Fibroblast of the aortic adventitia (primary cell): ENCODE results near the gene CALU. TPM values are rescaled to one million over a fixed set of nuclear protein-coding genes. Genes with fewer than 3 reads are reported as not detected.

Experiments used
- DNase-seq: peaks from one replicate; pipeline ENCODE4 v3.0.0-alpha.2; 2010; ENCODE audit warnings: low read depth
- H3K4me3 ChIP-seq: 2 replicates; pipeline ENCODE4 v1.5.1; 2011; ENCODE audit warnings: low read depth, mild to moderate bottlenecking, control low read depth, low read length, moderate library complexity
- CTCF ChIP-seq: IDR thresholded peaks from 2 replicates; pipeline ENCODE4 v1.5.1; 2011; ENCODE audit warnings: mild to moderate bottlenecking, low read length, control low read depth, inconsistent platforms; ENCODE audit not compliant: insufficient read depth
- total RNA-seq: library from RNA; depleted of rRNA; stranded (reverse); fragments of >200 nt; gene quantifications from 2 replicates; pipeline ENCODE4 v1.2.3, GENCODE V29; 2012; ENCODE audit warnings: low replicate concordance

CALU gene
- total RNA-seq, 1 donor: 624 TPM

DNA sequence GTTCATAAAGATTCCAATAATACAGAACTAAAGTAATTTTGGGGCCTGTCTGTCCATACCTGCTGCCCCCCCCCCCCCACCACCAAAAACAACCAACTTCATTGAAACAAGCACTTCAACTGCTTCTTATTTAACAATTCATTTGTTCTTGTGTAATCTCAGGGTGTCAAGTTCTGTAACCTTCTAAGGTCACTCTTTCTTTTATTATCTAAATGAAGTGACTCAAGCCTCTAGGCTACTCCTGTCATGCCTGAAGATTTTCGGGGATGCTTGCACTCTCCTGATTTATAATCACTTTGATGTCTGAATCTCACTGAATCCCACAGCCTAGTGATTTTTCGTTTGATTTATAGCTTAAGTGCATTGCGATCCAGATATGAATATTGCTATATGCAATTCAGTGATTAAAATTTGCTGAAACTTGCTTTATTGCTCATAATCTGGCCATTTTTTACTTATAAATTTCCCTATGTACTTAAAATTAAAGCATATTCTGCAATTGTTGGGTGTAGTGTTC lies 39.9 kb upstream of the CALU start:
- no peak for DNase-seq
- no peak for TF ChIP-seq CTCF
- no peak overlapping the region for H3K4me3 ChIP-seq

DNA sequence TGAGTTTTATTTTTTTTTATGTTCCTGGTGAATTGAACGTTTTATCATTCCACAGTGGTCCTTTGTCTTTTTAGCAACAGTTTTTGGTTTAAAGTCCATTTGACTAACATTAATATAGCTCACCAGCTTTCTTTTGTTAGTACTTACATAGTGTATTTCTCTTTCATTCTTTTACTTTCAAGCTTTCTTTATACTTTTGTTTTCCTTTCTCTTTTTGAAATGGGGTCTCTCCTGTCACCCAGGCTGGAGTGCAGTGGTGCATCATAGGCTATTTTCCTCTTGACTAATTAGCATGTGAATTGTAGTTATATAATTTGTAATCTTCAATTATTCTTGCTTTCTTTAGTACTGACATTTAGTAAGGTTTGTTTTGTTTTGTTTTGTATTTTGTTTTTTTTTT lies 39.3 kb upstream of the CALU start:
- no peak overlapping the region for H3K4me3 ChIP-seq
- DNase-seq: no peak
- TF ChIP-seq CTCF: no peak

DNA sequence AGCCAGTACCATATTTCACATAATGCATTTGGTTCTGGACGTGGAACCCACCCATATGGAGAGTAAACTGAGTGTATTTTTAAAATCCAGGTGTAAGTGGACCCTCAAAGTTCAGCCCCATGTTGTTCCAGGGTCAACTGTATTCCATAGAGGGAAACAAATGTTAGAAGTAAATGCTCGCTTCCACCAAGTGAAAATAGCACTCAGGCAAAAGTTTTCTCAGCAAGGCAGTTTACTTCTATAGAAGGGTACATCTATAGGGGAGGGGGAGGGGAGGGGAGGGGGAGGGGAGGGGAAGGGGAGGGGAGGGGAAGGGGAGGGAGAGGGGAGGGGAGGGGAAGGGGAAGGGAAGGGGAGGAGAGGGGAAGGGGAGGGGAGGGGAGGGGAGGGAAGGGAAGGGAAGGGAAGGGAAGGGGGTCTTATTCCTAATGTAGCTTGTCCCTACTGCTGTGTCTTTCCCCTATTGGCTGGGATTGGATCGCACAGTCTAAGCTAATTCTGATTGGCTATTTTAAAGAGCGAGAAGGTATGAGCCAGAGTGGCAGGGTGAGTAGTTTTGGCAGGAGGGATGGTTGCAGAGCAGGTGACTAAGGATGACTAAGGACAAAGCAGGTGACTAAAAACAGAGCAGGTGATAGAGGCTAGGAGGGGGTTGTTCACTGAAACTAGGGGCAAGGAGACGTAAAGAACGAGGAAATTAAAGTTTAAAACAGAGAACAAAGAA lies 37.9 kb upstream of the CALU start:
- no peak for TF ChIP-seq CTCF
- no peak for DNase-seq
- no peak overlapping the region for H3K4me3 ChIP-seq

DNA sequence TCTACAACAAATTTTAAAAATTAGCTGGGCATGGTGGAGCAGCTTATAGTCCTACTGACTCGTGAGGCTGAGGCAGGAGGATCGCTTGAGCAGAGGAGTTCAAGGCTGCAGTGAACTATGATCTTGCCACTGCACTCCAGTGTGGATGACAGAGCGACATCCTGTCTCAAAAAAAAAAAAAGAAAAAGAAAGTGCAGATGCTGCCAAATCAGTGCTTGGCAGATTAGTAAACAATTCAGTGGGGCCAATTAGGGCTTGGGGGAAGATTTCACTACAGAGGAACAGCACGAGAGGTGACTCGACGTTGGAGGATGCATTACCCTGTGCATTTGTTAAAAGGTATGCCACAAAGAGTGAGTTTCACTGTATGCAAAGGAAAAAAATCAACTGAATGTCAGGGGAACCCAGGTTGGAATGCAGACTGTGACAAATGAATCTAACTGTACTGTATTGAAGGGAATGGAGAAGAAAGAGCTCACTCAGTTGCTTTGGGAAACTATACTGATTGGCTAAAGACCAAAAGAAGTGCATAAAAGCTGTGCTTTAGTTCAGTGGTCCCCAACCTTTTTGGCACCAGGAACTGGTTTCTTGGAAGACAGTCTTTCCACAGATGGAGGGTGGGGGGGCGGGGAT lies 35.4 kb upstream of the CALU start:
- no peak overlapping the region for H3K4me3 ChIP-seq
- no peak for TF ChIP-seq CTCF
- no peak for DNase-seq

- TF ChIP-seq CTCF: peak; percentile 11
- peak; percentile 51 for DNase-seq
- no peak overlapping the region for H3K4me3 ChIP-seq
These were observed 33.2 kb upstream of the CALU start for GRCh38 chr7:128705891-128706333.

- no peak overlapping the region for H3K4me3 ChIP-seq
- TF ChIP-seq CTCF: no peak
- no peak for DNase-seq
These were observed 31.4 kb upstream of the CALU start for GRCh38 chr7:128707752-128708151.
